Measurements from ENCODE around the gene PGBD2.

PGBD2 gene

GRCh38 chr1:248890549-248891498 is 15.2 kb upstream of the PGBD2 start:
- in situ Hi-C loops (cut with MboI; ENCODE audit: low sequenced_read_pairs, unreplicated experiment) = no loop called here
- no peak for TF ChIP-seq CTCF (IDR thresholded peaks at IDR 0.05; ENCODE audit: borderline replicate concordance, control extremely low read depth, extremely low read depth, insufficient read depth, missing control alignments)
- no peak for DNase-seq (ENCODE audit: low spot score)

- TF ChIP-seq CTCF (IDR thresholded peaks at IDR 0.05; ENCODE audit: borderline replicate concordance, control extremely low read depth, extremely low read depth, insufficient read depth, missing control alignments) = no peak
- in situ Hi-C loops (cut with MboI; ENCODE audit: low sequenced_read_pairs, unreplicated experiment) = no loop called here
- no peak for DNase-seq (ENCODE audit: low spot score)
Measured at GRCh38 chr1:248891758-248892157, 14.3 kb upstream of the PGBD2 start.

GRCh38 chr1:248892590-248892989 is 13.4 kb upstream of the PGBD2 start:
- no peak for TF ChIP-seq CTCF (IDR thresholded peaks at IDR 0.05; ENCODE audit: borderline replicate concordance, control extremely low read depth, extremely low read depth, insufficient read depth, missing control alignments)
- DNase-seq (ENCODE audit: low spot score) = no peak
- in situ Hi-C loops (cut with MboI; ENCODE audit: low sequenced_read_pairs, unreplicated experiment) = no loop called here

GRCh38 chr1:248894837-248895236 is 11.2 kb upstream of the PGBD2 start:
- DNase-seq (ENCODE audit: low spot score) = no peak
- no peak for TF ChIP-seq CTCF (IDR thresholded peaks at IDR 0.05; ENCODE audit: borderline replicate concordance, control extremely low read depth, extremely low read depth, insufficient read depth, missing control alignments)
- in situ Hi-C loops (cut with MboI; ENCODE audit: low sequenced_read_pairs, unreplicated experiment) = no loop called here

- TF ChIP-seq CTCF (IDR thresholded peaks at IDR 0.05; ENCODE audit: borderline replicate concordance, control extremely low read depth, extremely low read depth, insufficient read depth, missing control alignments) = no peak
- DNase-seq (ENCODE audit: low spot score) = no peak
Measured at GRCh38 chr1:248897412-248898337, 8.4 kb upstream of the PGBD2 start.

GRCh38 chr1:248900637-248901036 is 5.4 kb upstream of the PGBD2 start:
- TF ChIP-seq CTCF (IDR thresholded peaks at IDR 0.05; ENCODE audit: borderline replicate concordance, control extremely low read depth, extremely low read depth, insufficient read depth, missing control alignments) = no peak
- DNase-seq (ENCODE audit: low spot score) = no peak
- in situ Hi-C loops (cut with MboI; ENCODE audit: low sequenced_read_pairs, unreplicated experiment) = no loop called here

More at GRCh38 chr1:248897412-248898337, 8.4 kb upstream of the PGBD2 start:
- in situ Hi-C loops (cut with MboI; ENCODE audit: low sequenced_read_pairs, unreplicated experiment) = no loop called here
